A375 (cell line): ENCODE results near the gene TMTC2. TPM values are rescaled to one million over a fixed set of nuclear protein-coding genes. Genes with fewer than 3 reads are reported as not detected.

Experiments
- small RNA-seq: library from RNA; depleted of rRNA; stranded (forward); fragments of <200 nt; gene quantifications from one replicate; pipeline ENCODE3, GENCODE V24; 2014
- total RNA-seq: library from RNA; depleted of rRNA; stranded (reverse); fragments of >200 nt; shearing (Covaris generic); gene quantifications from 2 replicates; pipeline ENCODE4 v1.2.3, GENCODE V29; 2014; rRNA removed

The TMTC2 gene
- 27.5 and 32.4 TPM in 2 replicates for total RNA-seq

DNA sequence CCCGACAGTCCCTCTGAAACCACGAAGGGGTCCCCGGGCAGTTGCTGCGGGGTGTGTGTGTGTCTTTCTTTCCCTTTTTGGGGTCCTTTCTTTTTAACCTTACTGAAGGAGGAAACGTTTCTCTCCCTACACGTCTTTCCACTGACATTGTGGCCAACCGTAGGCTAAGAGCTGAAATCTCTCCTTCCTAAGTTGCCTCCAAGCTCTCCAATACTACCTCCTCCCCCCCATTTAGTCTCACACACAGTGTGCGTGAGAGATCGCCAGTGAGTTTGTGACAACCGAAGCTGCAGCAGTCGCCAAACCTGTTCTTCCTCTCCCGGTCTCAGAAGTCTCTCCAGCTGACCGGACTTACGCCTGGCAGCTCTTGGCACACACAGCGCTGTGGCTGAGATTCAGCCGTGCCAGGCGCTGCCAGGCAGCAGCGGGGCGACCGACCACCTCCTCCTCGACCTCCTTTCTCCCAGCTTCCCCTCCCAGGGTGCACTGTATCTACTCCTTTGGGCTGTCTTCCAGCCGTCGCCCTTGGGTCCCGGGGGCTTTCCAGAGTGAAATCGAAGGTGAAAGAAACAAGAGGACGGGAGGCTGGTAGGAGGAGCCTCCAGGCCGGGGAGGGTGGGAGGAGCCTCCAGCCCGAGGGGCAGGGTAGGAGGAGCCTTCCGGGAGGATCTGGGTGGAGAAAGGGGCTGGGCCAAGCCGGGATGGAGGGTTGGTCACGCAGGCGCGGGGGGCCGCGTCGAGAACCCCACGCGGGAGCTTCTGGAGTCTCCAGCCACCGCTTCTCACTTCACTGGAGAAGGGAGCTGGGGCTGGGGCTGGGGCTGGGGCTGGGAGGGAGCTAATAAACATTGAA, at the start of gene TMTC2:
Gene TMTC2 (plus strand): TSS at position 739 of the 853 bp plus-strand sequence.

Small RNA genes lying within 50 kb of the gene (small RNA-seq; reads per million reads assigned to genes)
- not detected for gene RNU6-977P
